HAP-1 (cell line): ENCODE results near the gene ERG.

Source experiments
- DNase-seq, 2 experiments: peaks; one replicate each; pipeline ENCODE4 v3.0.0-alpha.2; 2016 to 2020; ENCODE audit warnings: low spot score in 2 of 2
- H3K27me3 ChIP-seq: fragments of 250-450 bp; sonication (Bioruptor Pico); 2 replicates; pipeline ENCODE4 v1.5.1; 2020; ENCODE audit warnings: low read depth, mild to moderate bottlenecking, moderate library complexity
- H3K36me3 ChIP-seq: fragments of 250-450 bp; sonication (Bioruptor Pico); replicated peaks from 2 replicates; pipeline ENCODE4 v1.5.1; 2020; ENCODE audit warnings: mild to moderate bottlenecking
- H3K4me1 ChIP-seq: fragments of 250-450 bp; sonication (Bioruptor Pico); 2 replicates; pipeline ENCODE4 v1.5.1; 2020; ENCODE audit warnings: mild to moderate bottlenecking
- H3K4me3 ChIP-seq: fragments of 250-450 bp; sonication (Bioruptor Pico); 2 replicates; pipeline ENCODE4 v1.5.1; 2020; ENCODE audit warnings: mild to moderate bottlenecking, moderate library complexity
- H3K9me3 ChIP-seq: fragments of 250-450 bp; sonication (Bioruptor Pico); 2 replicates; pipeline ENCODE4 v1.5.1; 2020; ENCODE audit warnings: mild to moderate bottlenecking, moderate library complexity
- in situ Hi-C: fragments of 300-500 bp; cut with MboI; formaldehyde crosslinking; loops from 3 replicates; pipeline ENCODE4 v1.14.3; 2020; ENCODE audit warnings: low sequenced_read_pairs, inconsistent platforms, mixed read lengths

ERG gene

GRCh38 chr21:38498057-38498833 is at the start of gene ERG:
Gene ERG, minus strand, starts transcription at chr21:38498477. Its CDS starts 97 bp downstream, at chr21:38498380.
- Histone ChIP-seq H3K36me3 (no peaks in the 10 kb centered on the region), H3K4me1 (no peaks in the 10 kb centered on the region), H3K9me3 (no peaks in the 10 kb centered on the region), H3K27me3 (no peaks in the 10 kb centered on the region), H3K4me3 (no peak within 1 kb of the TSS)
- DNase-seq = no peak
- in situ Hi-C loops = no loop called here

GRCh38 chr21:38544661-38545060 is 46.4 kb upstream of the ERG start:
- no peak overlapping the region for H3K4me3 ChIP-seq
- H3K27me3 ChIP-seq = no peaks in the 10 kb centered on the region
- no peak for DNase-seq
- in situ Hi-C loops = no loop called here
- no peaks in the 10 kb centered on the region for H3K36me3 ChIP-seq
- no peaks in the 10 kb centered on the region for H3K4me1 ChIP-seq
- peaks cover 2% of the 10 kb centered on the region for H3K9me3 ChIP-seq

- H3K4me1 ChIP-seq = no peaks in the 10 kb centered on the region
- in situ Hi-C loops = no loop called here
- DNase-seq = no peak
- H3K27me3 ChIP-seq = no peaks in the 10 kb centered on the region
- no peak overlapping the region for H3K4me3 ChIP-seq
- H3K9me3 ChIP-seq = peaks cover 2% of the 10 kb centered on the region; the same call in 1 of the 2 replicates
- H3K36me3 ChIP-seq = no peaks in the 10 kb centered on the region
Observed at GRCh38 chr21:38542263-38542662, 44.0 kb upstream of the ERG start.

GRCh38 chr21:38538353-38538752 is 40.1 kb upstream of the ERG start:
- Histone ChIP-seq H3K27me3 (no peaks in the 10 kb centered on the region), H3K36me3 (no peaks in the 10 kb centered on the region), H3K9me3 (no peaks in the 10 kb centered on the region), H3K4me1 (no peaks in the 10 kb centered on the region), H3K4me3 (no peak overlapping the region)
- DNase-seq = no peak
- in situ Hi-C loops = no loop called here

GRCh38 chr21:38534591-38534990 is 36.3 kb upstream of the ERG start:
- Histone ChIP-seq H3K27me3 (no peaks in the 10 kb centered on the region), H3K9me3 (no peaks in the 10 kb centered on the region; the same call in 1 of the 2 replicates), H3K4me1 (no peaks in the 10 kb centered on the region), H3K36me3 (no peaks in the 10 kb centered on the region), H3K4me3 (no peak overlapping the region)
- DNase-seq = no peak
- in situ Hi-C loops = no loop called here

GRCh38 chr21:38533887-38534286 is 35.6 kb upstream of the ERG start:
- Histone ChIP-seq H3K4me1 (no peaks in the 10 kb centered on the region), H3K36me3 (no peaks in the 10 kb centered on the region), H3K4me3 (no peak overlapping the region), H3K9me3 (no peaks in the 10 kb centered on the region; the same call in 1 of the 2 replicates), H3K27me3 (no peaks in the 10 kb centered on the region)
- in situ Hi-C loops = no loop called here
- DNase-seq = no peak

GRCh38 chr21:38531591-38531990 is 33.3 kb upstream of the ERG start:
- in situ Hi-C loops = no loop called here
- H3K36me3 ChIP-seq = no peaks in the 10 kb centered on the region

GRCh38 chr21:38531039-38531541 is 32.8 kb upstream of the ERG start:
- no peak overlapping the region for H3K4me3 ChIP-seq
- H3K36me3 ChIP-seq = no peaks in the 10 kb centered on the region
- H3K27me3 ChIP-seq = no peaks in the 10 kb centered on the region
- H3K4me1 ChIP-seq = no peaks in the 10 kb centered on the region
- no peaks in the 10 kb centered on the region; the same call in none of the 2 replicates for H3K9me3 ChIP-seq
- DNase-seq = no peak
- in situ Hi-C loops = no loop called here

More at GRCh38 chr21:38531591-38531990, 33.3 kb upstream of the ERG start:
- Histone ChIP-seq H3K27me3 (no peaks in the 10 kb centered on the region), H3K4me1 (no peaks in the 10 kb centered on the region), H3K4me3 (no peak overlapping the region), H3K9me3 (no peaks in the 10 kb centered on the region; the same call in none of the 2 replicates)
- DNase-seq = no peak

- Histone ChIP-seq H3K36me3 (no peaks in the 10 kb centered on the region), H3K9me3 (no peaks in the 10 kb centered on the region; the same call in none of the 2 replicates), H3K27me3 (no peaks in the 10 kb centered on the region), H3K4me3 (no peak overlapping the region), H3K4me1 (no peaks in the 10 kb centered on the region)
- DNase-seq = no peak
- in situ Hi-C loops = no loop called here
Observed at GRCh38 chr21:38527737-38528136, 29.5 kb upstream of the ERG start.

- Histone ChIP-seq H3K4me1 (no peaks in the 10 kb centered on the region), H3K4me3 (no peak overlapping the region), H3K27me3 (no peaks in the 10 kb centered on the region), H3K9me3 (no peaks in the 10 kb centered on the region; the same call in none of the 2 replicates), H3K36me3 (no peaks in the 10 kb centered on the region)
- in situ Hi-C loops = no loop called here
- no peak for DNase-seq
Observed at GRCh38 chr21:38525454-38525853, 27.2 kb upstream of the ERG start.

GRCh38 chr21:38524168-38525153 is 26.2 kb upstream of the ERG start:
- DNase-seq = no peak
- no peak overlapping the region for H3K4me3 ChIP-seq
- no peaks in the 10 kb centered on the region for H3K36me3 ChIP-seq
- in situ Hi-C loops = no loop called here
- no peaks in the 10 kb centered on the region for H3K4me1 ChIP-seq
- H3K9me3 ChIP-seq = no peaks in the 10 kb centered on the region; the same call in 1 of the 2 replicates
- no peaks in the 10 kb centered on the region for H3K27me3 ChIP-seq

- DNase-seq = no peak
- H3K4me3 ChIP-seq = no peak overlapping the region
- no peaks in the 10 kb centered on the region for H3K9me3 ChIP-seq
- in situ Hi-C loops = no loop called here
- H3K27me3 ChIP-seq = no peaks in the 10 kb centered on the region
- H3K4me1 ChIP-seq = no peaks in the 10 kb centered on the region
- no peaks in the 10 kb centered on the region for H3K36me3 ChIP-seq
Observed at GRCh38 chr21:38520511-38520910, 22.2 kb upstream of the ERG start.

GRCh38 chr21:38511662-38512243 is 13.5 kb upstream of the ERG start:
- DNase-seq = no peak
- no peaks in the 10 kb centered on the region for H3K4me1 ChIP-seq
- no peak overlapping the region for H3K4me3 ChIP-seq
- in situ Hi-C loops = no loop called here
- no peaks in the 10 kb centered on the region for H3K27me3 ChIP-seq
- no peaks in the 10 kb centered on the region for H3K9me3 ChIP-seq
- no peaks in the 10 kb centered on the region for H3K36me3 ChIP-seq
